Measurements from ENCODE around the gene MACROD2. TPM values are rescaled to one million over a fixed set of nuclear protein-coding genes. Genes with fewer than 3 reads are reported as not detected.

MACROD2 gene
- total RNA-seq, 1 donor from 2014 or later = 17.6 TPM

DNA sequence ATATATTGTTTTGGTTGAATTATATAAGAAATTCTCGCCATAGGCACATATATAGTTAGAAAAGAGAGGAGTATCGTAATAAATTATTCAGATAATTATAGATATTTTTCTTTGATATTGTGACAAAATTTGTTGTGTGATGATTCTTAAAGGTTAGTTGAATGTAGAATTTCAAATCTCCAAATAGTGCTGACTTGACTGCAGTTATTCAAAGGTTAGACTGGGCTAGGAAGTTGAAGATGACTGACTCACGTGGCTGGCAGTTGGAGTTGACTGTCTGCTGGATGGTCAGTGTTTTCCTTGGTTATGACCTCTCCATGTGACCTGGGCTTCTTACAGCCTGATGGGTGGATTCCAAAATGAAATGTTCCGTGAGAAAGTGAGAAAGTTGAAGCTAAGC is 286.8 kb downstream of the MACROD2 start:
- no peak for DNase-seq

GRCh38 chr20:14284443-14284842 is 289.1 kb downstream of the MACROD2 start:
- no peak for DNase-seq

DNA sequence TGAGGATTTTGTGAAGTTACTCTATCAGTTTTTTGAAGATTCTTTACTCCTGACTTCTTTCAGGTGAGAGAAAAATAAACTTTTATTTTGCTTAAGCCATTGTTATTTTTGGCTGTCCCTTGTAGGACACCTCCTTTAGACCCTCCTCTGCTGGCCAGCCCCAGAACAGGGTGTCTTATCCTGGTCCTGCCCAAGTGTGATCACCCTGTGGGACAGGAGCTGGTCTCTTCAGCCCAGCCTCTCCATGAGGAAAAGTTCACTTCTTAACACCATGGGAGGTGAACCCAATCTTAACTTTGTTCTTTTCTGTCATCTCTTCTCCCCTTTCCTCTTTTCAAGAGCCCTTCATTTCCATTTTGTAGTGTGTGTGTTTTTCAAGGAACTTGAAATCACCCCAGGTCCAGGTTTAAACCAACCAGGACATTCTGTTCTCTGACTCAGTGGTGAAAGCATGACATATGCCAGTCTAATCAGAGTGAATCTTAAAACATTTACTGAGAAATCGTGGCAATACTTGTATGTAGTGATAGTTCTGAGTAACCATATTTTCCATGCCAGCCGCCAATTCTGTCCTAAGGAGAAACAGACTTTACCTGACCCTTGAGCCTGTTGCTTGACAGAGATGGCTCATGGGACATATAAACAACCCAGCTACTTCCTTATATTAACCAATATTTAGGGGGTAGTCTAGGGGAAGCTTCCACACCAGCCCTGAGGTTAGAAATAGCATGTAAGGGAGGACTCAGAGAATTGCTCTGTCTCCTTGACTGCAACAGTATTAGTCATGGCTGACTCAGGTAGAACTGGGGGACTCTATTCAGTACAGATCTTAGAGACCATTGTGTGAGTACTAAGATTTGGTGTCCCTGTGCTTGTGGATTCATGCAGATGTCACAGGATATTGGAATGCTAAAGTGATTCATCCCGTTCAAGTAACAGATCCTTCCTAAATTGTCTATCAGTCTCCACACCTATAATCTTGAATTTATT is 293.3 kb downstream of the MACROD2 start:
- DNase-seq = no peak

- no peak for DNase-seq
Observed at GRCh38 chr20:14291502-14291901, 296.2 kb downstream of the MACROD2 start.

GRCh38 chr20:14295238-14295637 is 299.9 kb downstream of the MACROD2 start:
- DNase-seq = peak; percentile 3

- no peak for DNase-seq
Observed at GRCh38 chr20:14295770-14296309, 300.5 kb downstream of the MACROD2 start.

- no peak for DNase-seq
Observed at GRCh38 chr20:14299831-14300230, 304.5 kb downstream of the MACROD2 start.

DNA sequence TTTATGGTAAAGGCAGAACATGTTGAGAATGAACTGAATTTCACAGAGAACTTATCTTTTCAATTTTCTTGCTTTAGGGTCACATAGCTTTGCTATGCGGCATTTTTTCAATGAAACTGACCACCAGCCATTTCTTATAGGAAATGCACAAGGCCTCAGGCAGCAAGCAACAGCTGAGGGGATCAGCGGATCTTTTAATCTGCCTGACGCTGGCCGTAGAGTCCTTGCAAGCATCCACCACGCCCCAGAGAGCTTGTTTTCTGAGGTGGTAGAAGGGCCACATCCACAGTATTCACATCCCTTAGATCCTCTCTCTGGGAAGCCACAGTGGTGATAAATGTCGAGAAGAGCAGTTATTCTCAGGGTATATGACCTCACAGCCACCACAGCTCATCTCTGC is 307.8 kb downstream of the MACROD2 start:
- no peak for DNase-seq

GRCh38 chr20:14303651-14304050 is 308.3 kb downstream of the MACROD2 start:
- DNase-seq = no peak

- no peak for DNase-seq
Observed at GRCh38 chr20:14304472-14304871, 309.2 kb downstream of the MACROD2 start.

DNA sequence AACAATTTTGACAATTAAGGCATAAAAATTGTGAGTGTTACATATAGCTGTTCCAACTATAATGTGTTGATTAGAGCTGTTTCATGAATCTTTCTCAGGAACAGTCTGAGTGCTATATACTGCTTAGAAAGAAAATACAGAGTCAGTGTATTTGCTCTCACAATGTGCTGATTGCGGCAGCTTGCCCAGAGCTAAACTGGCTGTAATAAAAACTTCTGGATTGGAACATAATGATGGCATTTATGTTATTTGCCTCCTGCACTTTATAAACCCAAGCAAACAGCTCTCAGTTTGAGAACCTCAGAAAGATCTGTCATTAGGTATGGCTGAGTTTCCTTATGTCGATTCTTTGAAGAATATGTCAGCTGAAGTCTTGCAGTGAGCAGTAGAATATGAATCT is 312.6 kb downstream of the MACROD2 start:
- no peak for DNase-seq

- DNase-seq = no peak
Observed at GRCh38 chr20:14310977-14311627, 315.8 kb downstream of the MACROD2 start.

- DNase-seq = no peak
Observed at GRCh38 chr20:14312001-14312400, 316.7 kb downstream of the MACROD2 start.

DNA sequence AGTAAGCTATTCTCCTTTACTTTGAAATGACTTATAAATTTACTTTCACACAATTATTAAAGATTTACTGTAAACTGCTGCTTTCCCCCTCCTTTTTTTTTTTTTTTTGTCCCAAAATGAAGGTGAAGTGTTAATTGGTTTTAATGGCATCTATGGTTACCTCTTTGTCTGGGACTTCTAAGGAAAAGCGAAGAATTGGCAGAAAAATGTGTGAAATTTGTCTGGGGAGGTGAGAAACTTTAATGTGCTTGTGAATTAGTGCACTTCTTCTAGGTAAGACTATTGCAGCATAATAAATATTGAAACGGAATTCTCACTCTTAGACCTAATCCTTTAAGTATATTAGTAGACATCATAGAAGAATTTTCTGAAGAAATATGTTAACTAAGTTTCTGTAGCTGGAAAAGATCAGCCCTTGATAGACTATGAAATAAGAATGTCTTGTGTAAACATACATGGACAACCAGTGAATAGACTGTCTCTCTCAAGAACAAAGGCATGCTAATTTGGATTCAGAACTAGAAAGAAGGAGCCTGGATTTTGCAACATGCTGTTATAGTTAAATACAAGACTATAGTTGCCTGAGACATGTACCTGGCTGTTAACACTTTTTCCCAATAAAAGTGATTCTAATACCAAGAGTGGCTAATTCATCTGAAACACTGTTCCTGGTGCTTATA is 318.2 kb downstream of the MACROD2 start:
- DNase-seq = no peak

GRCh38 chr20:14319704-14320103 is 324.4 kb downstream of the MACROD2 start:
- DNase-seq = no peak

DNA sequence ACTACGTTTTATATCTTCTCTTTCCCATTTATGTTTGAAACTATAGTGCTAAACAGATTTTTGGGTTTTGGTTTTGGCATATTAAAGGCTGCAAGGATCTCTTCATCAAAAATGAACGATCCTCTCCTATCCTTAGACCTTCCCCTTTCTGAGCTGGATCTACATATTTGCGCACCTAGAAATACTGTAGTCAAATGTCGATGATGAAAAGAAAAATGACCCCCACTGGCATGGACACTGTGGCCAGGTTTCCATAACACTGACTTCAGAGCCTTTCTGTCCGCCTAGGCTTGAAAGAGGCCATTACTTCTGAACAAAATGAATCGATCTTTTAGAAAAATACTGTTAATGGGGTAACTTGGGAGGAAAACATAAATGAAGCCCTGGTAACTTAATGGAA is 336.3 kb downstream of the MACROD2 start:
- DNase-seq = no peak

DNA sequence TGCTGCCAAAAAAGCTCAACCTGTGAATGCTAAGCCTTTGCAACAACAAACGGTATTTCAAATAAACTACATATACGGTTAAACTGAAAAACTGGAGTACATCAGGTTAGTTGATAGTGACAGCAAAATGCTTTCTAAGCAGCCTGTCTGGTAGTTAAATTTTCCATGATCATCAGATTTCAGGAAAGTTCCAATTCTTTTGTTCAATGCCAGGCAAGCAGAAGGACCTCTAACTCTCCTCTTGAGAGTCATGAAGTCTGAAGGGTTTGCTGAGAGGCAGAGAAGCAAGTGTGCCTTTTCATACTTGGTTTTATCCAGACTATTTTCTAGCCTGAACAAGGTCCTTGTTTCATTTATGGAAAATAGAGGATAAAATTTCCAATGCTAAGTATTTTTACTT is 337.6 kb downstream of the MACROD2 start:
- DNase-seq = no peak

GRCh38 chr20:14333721-14334120 is 338.4 kb downstream of the MACROD2 start:
- DNase-seq = no peak

GRCh38 chr20:14334306-14334930 is 339.1 kb downstream of the MACROD2 start:
- peak; percentile 78 for DNase-seq

DNA sequence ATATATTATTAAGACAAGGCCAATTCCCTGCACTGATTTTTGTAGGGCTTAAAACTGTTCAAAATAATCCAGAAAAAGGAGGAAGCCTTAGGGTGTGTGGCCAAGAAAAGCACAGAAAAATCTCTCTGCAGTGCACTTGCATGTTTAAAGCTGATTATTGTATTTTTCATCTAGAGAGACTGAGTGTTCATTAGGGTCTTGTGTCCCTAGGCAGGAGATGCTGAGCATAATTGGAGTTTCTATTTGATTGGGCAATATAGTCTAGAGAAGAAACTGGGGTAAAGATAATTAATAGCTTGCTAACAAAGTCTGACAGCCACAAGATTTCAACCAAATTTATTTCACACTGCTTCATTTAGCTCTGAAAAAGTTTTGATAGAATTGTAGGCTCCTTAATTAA is 339.7 kb downstream of the MACROD2 start:
- DNase-seq = no peak

- peak; percentile 65 for DNase-seq
Observed at GRCh38 chr20:14336686-14337085, 341.4 kb downstream of the MACROD2 start.
